SU-DHL-6 (cell line): ENCODE results near the gene GLYATL2.

Source experiments
- CTCF ChIP-seq: fragments of 200-600 bp; sonication (generic); IDR thresholded peaks from one replicate; pipeline ENCODE4 v1.5.1; 2017; ENCODE audit warnings: antibody characterized with exemption, mild to moderate bottlenecking, low read length, moderate library complexity; ENCODE audit not compliant: insufficient read depth, poor library complexity, severe bottlenecking
- EZH2phosphoT487 ChIP-seq: fragments of 200-600 bp; sonication (generic), shearing (Covaris generic); conservative IDR thresholded peaks from 2 replicates; pipeline ENCODE4 v1.6.1; 2018; ENCODE audit warnings: mild to moderate bottlenecking, antibody characterized with exemption, low read length, moderate library complexity, mixed read lengths

GRCh38 chr11:58893899-58894298 is 49.4 kb upstream of the GLYATL2 start:
- TF ChIP-seq CTCF (no peak), EZH2phosphoT487 (no peak)
